NCI-H446 (cell line): Measurements from ENCODE around the gene ROGDI.
A peak's percentile ranks its signal among the peaks of the same experiment; 100 is the strongest.

Experiments
- DNase-seq, 2 experiments: peaks; one replicate each; lab custom pipeline; 2025; lab: John Stamatoyannopoulos, UW

ROGDI gene

GRCh38 chr16:4766875-4767628 is 35.4 kb downstream of the ROGDI start, which contains the start of gene ZNF500:
Gene ZNF500 (minus strand): TSS chr16:4767162. CDS start chr16:4765978, 1,184 bp downstream.
- DNase-seq: peak; percentile 82 to 96

- DNase-seq: no peak
Observed at GRCh38 chr16:4765511-4766474, 36.6 kb downstream of the ROGDI start.

GRCh38 chr16:4763791-4764190 is 38.6 kb downstream of the ROGDI start:
- DNase-seq: no peak

- no peak for DNase-seq
Observed at GRCh38 chr16:4762205-4762604, 40.2 kb downstream of the ROGDI start.

- DNase-seq: no peak
Observed at GRCh38 chr16:4760221-4760910, 42.1 kb downstream of the ROGDI start.

- DNase-seq: no peak
Observed at GRCh38 chr16:4755687-4756086, 46.7 kb downstream of the ROGDI start.

- no peak for DNase-seq
Observed at GRCh38 chr16:4754865-4755264, 47.6 kb downstream of the ROGDI start.

GRCh38 chr16:4753227-4753626 is 49.2 kb downstream of the ROGDI start:
- no peak for DNase-seq

GRCh38 chr16:4752351-4753100 is 49.9 kb downstream of the ROGDI start:
- DNase-seq: no peak

GRCh38 chr16:4750896-4751295 is 51.5 kb downstream of the ROGDI start:
- no peak for DNase-seq

- DNase-seq: no peak
Observed at GRCh38 chr16:4749700-4750257, 52.7 kb downstream of the ROGDI start.

GRCh38 chr16:4748682-4749411 is 53.6 kb downstream of the ROGDI start:
- no peak for DNase-seq

- DNase-seq: no peak
Observed at GRCh38 chr16:4747906-4748681, 54.3 kb downstream of the ROGDI start.

GRCh38 chr16:4746991-4747574 is 55.4 kb downstream of the ROGDI start:
- no peak for DNase-seq
